SK-N-SH treated with all-trans-retinoic acid at 6 μM for 48 hours (cell line): ENCODE results near the gene KIRREL3.
A peak's percentile ranks its signal among the peaks of the same experiment; 100 is the strongest.

Experiments used
- ATAC-seq: fragments of 200-7000 bp; cut with Tn5 transposase; 3 replicates; pipeline ENCODE4 v1.9.1; 2020; ENCODE audit warnings: mild to moderate bottlenecking, moderate library complexity
- BACH2 ChIP-seq: fragments of 250-450 bp; sonication (Bioruptor Pico); IDR thresholded peaks from 2 replicates; pipeline ENCODE4 v1.9.0; 2021; ENCODE audit warnings: mild to moderate bottlenecking, borderline replicate concordance
- CSDC2 ChIP-seq: fragments of 250-450 bp; sonication (Bioruptor Pico); IDR thresholded peaks from 2 replicates; pipeline ENCODE4 v1.5.0; 2020; ENCODE audit warnings: mild to moderate bottlenecking, moderate library complexity
- ESRRG ChIP-seq: fragments of 250-450 bp; sonication (Bioruptor Pico); IDR thresholded peaks from 2 replicates; pipeline ENCODE4 v1.6.1; 2021; ENCODE audit warnings: mild to moderate bottlenecking
- ISL1 ChIP-seq: fragments of 250-450 bp; sonication (Bioruptor Pico); IDR thresholded peaks from 2 replicates; pipeline ENCODE4 v2.1.2; 2022; ENCODE audit warnings: mild to moderate bottlenecking, moderate library complexity
- OSR1 ChIP-seq: fragments of 250-450 bp; sonication (Bioruptor Pico); IDR thresholded peaks from 2 replicates; pipeline ENCODE4 v1.8.0; 2022; ENCODE audit warnings: moderate library complexity, mild to moderate bottlenecking, inconsistent platforms
- PPARA ChIP-seq: fragments of 250-450 bp; sonication (Bioruptor Pico); IDR thresholded peaks from 2 replicates; pipeline ENCODE4 v1.5.0; 2020; ENCODE audit warnings: mild to moderate bottlenecking, borderline replicate concordance
- RARB ChIP-seq: fragments of 250-450 bp; sonication (Bioruptor Pico); IDR thresholded peaks from 2 replicates; pipeline ENCODE4 v1.8.0; 2021; ENCODE audit warnings: mild to moderate bottlenecking, moderate library complexity
- SNAI2 ChIP-seq: fragments of 250-450 bp; sonication (Bioruptor Pico); IDR thresholded peaks from 2 replicates; pipeline ENCODE4 v1.5.0; 2020; ENCODE audit warnings: mild to moderate bottlenecking, moderate library complexity
- TCF4 ChIP-seq: fragments of 250-450 bp; sonication (Bioruptor Pico); IDR thresholded peaks from 2 replicates; pipeline ENCODE4 v1.8.0; 2021; ENCODE audit warnings: mild to moderate bottlenecking, moderate library complexity, borderline replicate concordance
- TOX ChIP-seq: fragments of 250-450 bp; sonication (Bioruptor Pico); IDR thresholded peaks from 2 replicates; pipeline ENCODE4 v1.8.0; 2021; ENCODE audit warnings: mild to moderate bottlenecking, moderate library complexity, borderline replicate concordance
- ZC3H10 ChIP-seq: fragments of 250-450 bp; sonication (Bioruptor Pico); IDR thresholded peaks from 2 replicates; pipeline ENCODE4 v1.5.1; 2021; ENCODE audit warnings: mild to moderate bottlenecking, moderate library complexity
- ZFP3 ChIP-seq: fragments of 250-450 bp; sonication (Bioruptor Pico); IDR thresholded peaks from 2 replicates; pipeline ENCODE4 v1.5.0; 2020; ENCODE audit warnings: mild to moderate bottlenecking, moderate library complexity
- ZFP30 ChIP-seq: fragments of 450-650 bp; formaldehyde crosslinking; IDR thresholded peaks from 2 replicates; pipeline ENCODE4 v1.5.0; 2022; ENCODE audit warnings: mild to moderate bottlenecking, moderate library complexity
- ZNF565 ChIP-seq: fragments of 450-650 bp; formaldehyde crosslinking; conservative IDR thresholded peaks from 2 replicates; pipeline ENCODE4 v1.5.0; 2020; ENCODE audit warnings: low read depth, mild to moderate bottlenecking, moderate library complexity
- ZNF8 ChIP-seq: fragments of 450-650 bp; formaldehyde crosslinking; IDR thresholded peaks from 2 replicates; pipeline ENCODE4 v1.5.0; 2020; ENCODE audit warnings: mild to moderate bottlenecking, moderate library complexity
- TF ChIP-seq, protein P1 (sequence below): fragments of 250-450 bp; sonication (Bioruptor Pico); IDR thresholded peaks from 2 replicates; pipeline ENCODE4 v1.8.0; 2020; ENCODE audit warnings: mild to moderate bottlenecking, moderate library complexity, borderline replicate concordance
- TF ChIP-seq, protein P2 (sequence below): fragments of 250-450 bp; sonication (Bioruptor Pico); IDR thresholded peaks from 2 replicates; pipeline ENCODE4 v1.5.1; 2021; ENCODE audit warnings: mild to moderate bottlenecking, moderate library complexity
- TF ChIP-seq, protein P3 (sequence below): fragments of 250-450 bp; sonication (Bioruptor Pico); IDR thresholded peaks from 2 replicates; pipeline ENCODE4 v1.5.1; 2020; ENCODE audit warnings: low read depth, mild to moderate bottlenecking, moderate library complexity
- TF ChIP-seq, protein P4 (sequence below): fragments of 250-450 bp; sonication (Bioruptor Pico); IDR thresholded peaks from 2 replicates; pipeline ENCODE4 v1.8.0; 2021; ENCODE audit warnings: low read depth, mild to moderate bottlenecking, moderate library complexity, borderline replicate concordance

The KIRREL3 gene

DNA sequence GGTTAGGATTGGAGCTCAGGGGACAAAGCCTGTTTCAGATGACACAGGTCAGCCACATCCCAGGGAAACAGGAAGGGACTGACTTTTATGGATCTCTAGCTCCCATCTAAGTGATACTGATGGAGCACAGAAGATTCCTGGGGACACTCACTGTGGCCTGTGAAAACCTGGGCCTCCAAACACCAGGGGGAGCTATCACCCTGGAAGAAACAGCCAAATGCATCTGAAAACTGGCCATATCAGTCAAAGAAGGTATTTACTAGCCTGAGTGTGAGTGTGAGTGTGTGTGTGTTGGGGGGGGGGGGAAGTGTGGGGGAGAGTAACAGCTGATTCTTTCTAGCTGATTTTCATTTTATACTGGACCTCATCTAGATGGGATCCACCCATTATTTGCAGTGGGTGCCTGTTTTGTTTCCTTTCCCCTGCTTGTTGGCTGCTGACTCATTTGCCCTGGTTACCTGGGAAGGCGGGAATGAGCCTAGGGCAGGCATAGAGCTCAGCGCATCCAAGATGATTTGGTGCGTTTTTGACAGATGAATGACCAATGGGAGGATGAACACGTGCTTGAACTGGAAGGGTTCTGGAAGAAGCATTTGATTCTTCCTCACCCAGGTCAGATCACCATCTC, 284.0 kb downstream of the KIRREL3 start:
- peak; percentile 82 for ATAC-seq
- TF ChIP-seq, protein P1, sequence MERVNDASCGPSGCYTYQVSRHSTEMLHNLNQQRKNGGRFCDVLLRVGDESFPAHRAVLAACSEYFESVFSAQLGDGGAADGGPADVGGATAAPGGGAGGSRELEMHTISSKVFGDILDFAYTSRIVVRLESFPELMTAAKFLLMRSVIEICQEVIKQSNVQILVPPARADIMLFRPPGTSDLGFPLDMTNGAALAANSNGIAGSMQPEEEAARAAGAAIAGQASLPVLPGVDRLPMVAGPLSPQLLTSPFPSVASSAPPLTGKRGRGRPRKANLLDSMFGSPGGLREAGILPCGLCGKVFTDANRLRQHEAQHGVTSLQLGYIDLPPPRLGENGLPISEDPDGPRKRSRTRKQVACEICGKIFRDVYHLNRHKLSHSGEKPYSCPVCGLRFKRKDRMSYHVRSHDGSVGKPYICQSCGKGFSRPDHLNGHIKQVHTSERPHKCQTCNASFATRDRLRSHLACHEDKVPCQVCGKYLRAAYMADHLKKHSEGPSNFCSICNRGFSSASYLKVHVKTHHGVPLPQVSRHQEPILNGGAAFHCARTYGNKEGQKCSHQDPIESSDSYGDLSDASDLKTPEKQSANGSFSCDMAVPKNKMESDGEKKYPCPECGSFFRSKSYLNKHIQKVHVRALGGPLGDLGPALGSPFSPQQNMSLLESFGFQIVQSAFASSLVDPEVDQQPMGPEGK (CRISPR knock-in tag): no peak
- no peak for TF ChIP-seq ZC3H10 (CRISPR knock-in tag)
- TF ChIP-seq ZNF565 (CRISPR knock-in tag): no peak

DNA sequence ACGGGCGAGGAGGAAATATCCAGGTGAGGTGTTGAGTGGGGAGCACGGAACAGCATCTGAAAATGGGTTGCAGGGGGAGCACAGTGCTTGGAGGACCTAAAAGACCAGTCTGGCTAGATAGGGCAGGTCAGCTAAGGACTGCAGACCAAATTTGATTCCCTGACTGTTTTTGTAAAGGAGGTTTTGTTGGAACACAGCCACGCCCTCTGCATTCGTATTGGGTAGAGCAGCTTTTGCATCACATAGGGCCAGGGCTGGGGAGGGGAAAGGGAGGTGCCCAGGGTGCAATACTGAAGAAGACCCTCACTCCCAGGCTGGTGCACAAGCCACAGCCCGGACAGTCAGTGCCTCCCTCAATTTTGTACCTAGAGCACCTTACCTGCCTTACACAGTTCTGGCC, 286.8 kb downstream of the KIRREL3 start:
- no peak for ATAC-seq
- TF ChIP-seq TOX (CRISPR knock-in tag): no peak
- no peak for TF ChIP-seq BACH2 (CRISPR knock-in tag)
- no peak for TF ChIP-seq ISL1 (CRISPR knock-in tag)

DNA sequence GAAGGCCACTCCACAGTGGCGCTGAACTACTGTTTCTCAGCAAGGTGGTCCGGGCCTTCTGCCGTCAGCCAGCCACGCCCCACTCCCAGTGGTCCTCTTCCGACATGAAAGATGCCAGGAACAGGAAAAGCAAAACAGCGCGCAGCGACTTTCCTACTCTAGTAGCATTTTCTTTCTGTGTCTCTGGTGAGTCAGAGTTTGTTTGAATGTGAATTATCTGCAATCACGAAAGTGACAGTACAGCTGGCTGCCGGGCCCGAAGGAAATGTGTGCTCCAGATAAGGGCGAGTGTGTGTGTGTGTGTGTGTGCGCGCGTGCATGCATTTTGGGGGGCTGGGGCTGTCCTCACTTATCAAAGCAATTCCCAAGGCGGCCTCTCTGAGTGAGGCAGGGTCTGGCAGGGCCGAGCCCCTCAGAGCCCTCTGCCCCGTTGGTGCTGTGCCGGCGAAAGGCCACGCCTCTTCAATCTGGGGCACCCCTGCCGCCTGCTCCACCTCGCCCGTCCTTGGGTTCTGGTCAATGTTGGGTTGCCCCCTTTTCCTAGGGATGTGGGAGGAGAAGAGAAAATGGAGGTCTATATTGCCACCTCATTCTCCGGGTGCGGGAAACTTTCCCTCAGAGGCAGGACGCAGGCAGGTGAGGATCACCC, 288.5 kb downstream of the KIRREL3 start:
- ATAC-seq: 0 out of 3 replicates have a peak, but pooled peaks have one; percentile 23
- TF ChIP-seq, protein P2, sequence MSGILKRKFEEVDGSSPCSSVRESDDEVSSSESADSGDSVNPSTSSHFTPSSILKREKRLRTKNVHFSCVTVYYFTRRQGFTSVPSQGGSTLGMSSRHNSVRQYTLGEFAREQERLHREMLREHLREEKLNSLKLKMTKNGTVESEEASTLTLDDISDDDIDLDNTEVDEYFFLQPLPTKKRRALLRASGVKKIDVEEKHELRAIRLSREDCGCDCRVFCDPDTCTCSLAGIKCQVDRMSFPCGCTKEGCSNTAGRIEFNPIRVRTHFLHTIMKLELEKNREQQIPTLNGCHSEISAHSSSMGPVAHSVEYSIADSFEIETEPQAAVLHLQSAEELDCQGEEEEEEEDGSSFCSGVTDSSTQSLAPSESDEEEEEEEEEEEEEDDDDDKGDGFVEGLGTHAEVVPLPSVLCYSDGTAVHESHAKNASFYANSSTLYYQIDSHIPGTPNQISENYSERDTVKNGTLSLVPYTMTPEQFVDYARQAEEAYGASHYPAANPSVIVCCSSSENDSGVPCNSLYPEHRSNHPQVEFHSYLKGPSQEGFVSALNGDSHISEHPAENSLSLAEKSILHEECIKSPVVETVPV (CRISPR knock-in tag): no peak
- TF ChIP-seq ZFP30: no peak
- TF ChIP-seq ISL1 (CRISPR knock-in tag): no peak
- TF ChIP-seq, protein P3, sequence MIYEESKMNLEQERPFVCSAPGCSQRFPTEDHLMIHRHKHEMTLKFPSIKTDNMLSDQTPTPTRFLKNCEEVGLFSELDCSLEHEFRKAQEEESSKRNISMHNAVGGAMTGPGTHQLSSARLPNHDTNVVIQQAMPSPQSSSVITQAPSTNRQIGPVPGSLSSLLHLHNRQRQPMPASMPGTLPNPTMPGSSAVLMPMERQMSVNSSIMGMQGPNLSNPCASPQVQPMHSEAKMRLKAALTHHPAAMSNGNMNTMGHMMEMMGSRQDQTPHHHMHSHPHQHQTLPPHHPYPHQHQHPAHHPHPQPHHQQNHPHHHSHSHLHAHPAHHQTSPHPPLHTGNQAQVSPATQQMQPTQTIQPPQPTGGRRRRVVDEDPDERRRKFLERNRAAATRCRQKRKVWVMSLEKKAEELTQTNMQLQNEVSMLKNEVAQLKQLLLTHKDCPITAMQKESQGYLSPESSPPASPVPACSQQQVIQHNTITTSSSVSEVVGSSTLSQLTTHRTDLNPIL (CRISPR knock-in tag): no peak
- no peak for TF ChIP-seq BACH2 (CRISPR knock-in tag)
- no peak for TF ChIP-seq RARB (CRISPR knock-in tag)
- no peak for TF ChIP-seq PPARA (CRISPR knock-in tag)
- TF ChIP-seq TOX (CRISPR knock-in tag): no peak
- TF ChIP-seq CSDC2 (CRISPR knock-in tag): no peak
- no peak for TF ChIP-seq ESRRG (CRISPR knock-in tag)
- TF ChIP-seq, protein P1 (CRISPR knock-in tag): no peak
- TF ChIP-seq, protein P4, sequence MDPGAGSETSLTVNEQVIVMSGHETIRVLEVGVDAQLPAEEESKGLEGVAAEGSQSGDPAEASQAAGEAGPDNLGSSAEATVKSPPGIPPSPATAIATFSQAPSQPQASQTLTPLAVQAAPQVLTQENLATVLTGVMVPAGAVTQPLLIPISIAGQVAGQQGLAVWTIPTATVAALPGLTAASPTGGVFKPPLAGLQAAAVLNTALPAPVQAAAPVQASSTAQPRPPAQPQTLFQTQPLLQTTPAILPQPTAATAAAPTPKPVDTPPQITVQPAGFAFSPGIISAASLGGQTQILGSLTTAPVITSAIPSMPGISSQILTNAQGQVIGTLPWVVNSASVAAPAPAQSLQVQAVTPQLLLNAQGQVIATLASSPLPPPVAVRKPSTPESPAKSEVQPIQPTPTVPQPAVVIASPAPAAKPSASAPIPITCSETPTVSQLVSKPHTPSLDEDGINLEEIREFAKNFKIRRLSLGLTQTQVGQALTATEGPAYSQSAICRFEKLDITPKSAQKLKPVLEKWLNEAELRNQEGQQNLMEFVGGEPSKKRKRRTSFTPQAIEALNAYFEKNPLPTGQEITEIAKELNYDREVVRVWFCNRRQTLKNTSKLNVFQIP: no peak
- TF ChIP-seq ZC3H10 (CRISPR knock-in tag): no peak
- no peak for TF ChIP-seq ZFP3 (CRISPR knock-in tag)
- no peak for TF ChIP-seq TCF4 (CRISPR knock-in tag)
- TF ChIP-seq SNAI2 (CRISPR knock-in tag): no peak
- no peak for TF ChIP-seq ZNF8 (CRISPR knock-in tag)
- TF ChIP-seq OSR1 (CRISPR knock-in tag): no peak
